ENCODE measurements around the gene SRGAP2.
"Not testable (repeated sequence)": the region's sequence is repeated elsewhere in the genome, so short reads cannot be mapped to it uniquely, and the experiment has no call there.

The SRGAP2 gene

DNA sequence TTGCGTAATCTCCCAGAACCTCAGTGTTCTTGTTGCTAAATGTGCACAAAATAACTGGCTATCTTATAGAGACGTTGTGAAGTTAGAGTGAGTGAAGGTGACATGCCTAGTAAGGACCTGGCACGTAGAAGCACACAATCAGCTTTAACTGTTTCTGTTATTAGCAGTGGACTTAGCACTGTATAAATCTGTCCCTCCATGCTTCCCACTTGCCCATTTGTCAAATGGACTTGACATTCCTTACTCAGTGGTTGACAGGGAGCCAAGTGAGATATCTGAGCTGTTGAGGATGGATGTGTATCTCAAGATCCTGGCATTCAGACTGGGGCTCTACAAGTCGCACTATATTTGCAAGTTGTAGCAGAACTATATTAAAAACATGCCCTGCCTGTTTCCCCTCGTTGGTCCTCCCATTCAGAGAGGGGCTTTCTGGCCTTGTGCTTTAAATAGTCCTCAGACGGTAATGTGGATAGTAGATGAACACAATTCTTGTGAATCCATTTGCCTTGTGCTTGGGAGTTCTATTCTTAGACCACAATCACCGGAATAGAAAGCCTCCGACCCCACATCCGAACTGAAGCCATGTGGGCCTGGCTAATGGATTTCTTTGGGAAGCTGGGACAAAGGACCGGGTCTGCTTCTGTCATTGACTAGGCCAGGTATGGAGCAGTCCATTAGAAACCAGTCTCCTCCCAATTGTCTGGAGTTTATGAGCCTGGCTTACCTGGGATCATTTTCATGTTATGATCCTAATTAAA is 43.0 kb downstream of the SRGAP2 start:
- in situ Hi-C loops (cut with HindIII; ENCODE audit: low sequenced_read_pairs), result not testable (repeated sequence)

DNA sequence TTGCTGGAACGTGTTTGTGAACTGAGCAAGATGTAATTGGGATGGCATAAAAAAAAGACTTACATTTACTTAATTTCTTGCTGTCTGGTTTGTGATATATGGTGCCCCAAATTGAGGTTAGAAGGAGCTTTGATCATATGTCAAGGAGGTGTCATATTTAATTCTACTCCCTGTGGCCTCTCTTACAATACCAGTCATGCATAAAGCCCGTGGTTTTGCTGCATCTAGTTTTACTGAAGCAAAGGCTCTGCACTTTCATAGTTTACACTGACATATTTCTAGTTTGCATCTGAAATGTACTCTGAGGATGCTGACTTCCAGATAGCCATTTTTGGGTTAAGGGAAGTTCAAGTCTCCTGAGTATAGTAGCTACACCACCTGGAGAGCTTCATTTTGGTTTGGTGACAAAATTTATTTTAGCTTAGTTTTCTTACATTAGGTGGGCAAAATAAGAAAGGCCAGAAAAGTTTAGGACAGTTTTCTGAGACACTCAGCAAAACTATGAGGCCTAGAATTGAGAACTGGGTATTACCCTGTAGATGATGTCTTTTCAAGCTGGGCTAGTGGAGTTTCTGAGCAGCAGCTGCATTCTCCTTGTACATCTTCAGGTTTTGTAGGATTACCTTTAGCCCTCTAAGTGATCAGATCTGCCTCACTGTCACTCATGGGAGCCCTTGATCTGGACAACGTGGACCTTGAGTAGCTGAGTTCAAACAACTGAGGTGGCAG is 47.8 kb downstream of the SRGAP2 start:
- in situ Hi-C loops (cut with HindIII; ENCODE audit: low sequenced_read_pairs), result not testable (repeated sequence)

DNA sequence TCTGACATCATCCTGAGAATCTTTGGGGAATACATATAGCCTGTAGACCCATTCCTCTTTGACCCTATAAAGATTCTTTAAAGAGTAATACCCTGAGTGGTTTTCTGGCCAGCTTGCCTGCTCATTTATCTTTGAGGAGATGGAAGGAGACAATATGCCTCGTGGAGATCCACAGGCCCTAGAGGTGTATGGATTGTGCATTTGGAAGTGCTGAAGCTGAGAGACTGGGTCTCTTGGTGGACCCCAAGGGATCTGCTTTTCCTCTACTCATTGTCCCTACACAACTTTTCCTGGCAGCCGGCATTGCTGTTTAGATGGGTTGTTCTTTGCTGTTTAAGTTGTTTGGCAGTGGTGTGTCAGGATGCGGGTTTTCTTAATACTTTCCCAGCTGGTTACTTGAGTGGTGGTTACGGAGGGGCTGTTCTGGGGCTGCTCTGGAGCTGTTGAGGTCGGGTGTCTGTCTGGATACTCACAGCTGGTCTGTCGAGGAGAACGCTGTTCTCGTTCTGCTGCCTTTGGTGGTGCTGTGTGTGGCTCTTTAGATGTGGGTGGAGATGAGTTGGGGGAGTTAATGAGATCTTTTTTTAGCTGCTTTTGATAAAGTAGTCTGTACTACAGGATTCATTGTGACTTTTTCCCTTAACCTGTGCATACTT is 49.5 kb downstream of the SRGAP2 start:
- in situ Hi-C loops (cut with HindIII; ENCODE audit: low sequenced_read_pairs), result not testable (repeated sequence)
